K562 (cell line): Measurements from ENCODE around the gene CMIP. TPM values are rescaled to one million over a fixed set of nuclear protein-coding genes. Genes with fewer than 3 reads are reported as not detected.

ENCODE experiments used
- ATF6 ChIP-seq: sonication (generic); formaldehyde crosslinking; IDR thresholded peaks from 2 replicates; pipeline ENCODE4 v1.4.0; 2020; ENCODE audit warnings: mild to moderate bottlenecking, missing genetic modification reagents
- CLOCK ChIP-seq: fragments of 250-450 bp; sonication (Bioruptor Pico); IDR thresholded peaks from 2 replicates; pipeline ENCODE4 v1.4.0; 2020; ENCODE audit warnings: mild to moderate bottlenecking, moderate library complexity, borderline replicate concordance
- DEAF1 ChIP-seq: fragments of 450-650 bp; formaldehyde crosslinking; IDR thresholded peaks from 2 replicates; pipeline ENCODE4 v1.4.0; 2020; ENCODE audit warnings: mild to moderate bottlenecking, moderate library complexity
- ELK1 ChIP-seq: sonication (generic); formaldehyde crosslinking; IDR thresholded peaks from 2 replicates; pipeline ENCODE4 v1.8.1; 2022; ENCODE audit warnings: missing genetic modification reagents
- HMGN3 ChIP-seq: IDR thresholded peaks from 2 replicates; pipeline ENCODE4 v1.6.1; 2011; ENCODE audit warnings: borderline replicate concordance, low read depth, mild to moderate bottlenecking, mixed read lengths, low read length; ENCODE audit not compliant: insufficient read length; ENCODE audit errors: extremely low read depth
- HMGXB4 ChIP-seq: sonication (generic); formaldehyde crosslinking; IDR thresholded peaks from 2 replicates; pipeline ENCODE4 v1.8.1; 2023; ENCODE audit warnings: mild to moderate bottlenecking, missing genetic modification reagents
- HNRNPK ChIP-seq: fragments of 200-400 bp; formaldehyde crosslinking; IDR thresholded peaks from one replicate; pipeline ENCODE4 v1.6.1; 2018; ENCODE audit warnings: mild to moderate bottlenecking, low read depth, low read length; ENCODE audit not compliant: poor library complexity, severe bottlenecking
- KAT8 ChIP-seq: fragments of 450-650 bp; IDR thresholded peaks from 2 replicates; pipeline ENCODE4 v1.6.1; 2016; ENCODE audit warnings: low read depth, mild to moderate bottlenecking
- SRF ChIP-seq, 2 experiments: fragments of 250-450, 450-650 bp in 1 of 2; sonication (Bioruptor Pico) in 1 of 2; sonication (generic) in 1 of 2; formaldehyde crosslinking; IDR thresholded peaks; 2 replicates each; pipeline versions ENCODE4 v1.5.0 to v1.5.1; 2020 to 2022; ENCODE audit warnings: mild to moderate bottlenecking in 1 of 2, missing genetic modification reagents in 1 of 2
- TCF7 ChIP-seq: sonication (generic); IDR thresholded peaks from 2 replicates; pipeline ENCODE4 v1.6.1; 2016; ENCODE audit warnings: antibody characterized with exemption, borderline replicate concordance
- TFE3 ChIP-seq: fragments of 450-650 bp; formaldehyde crosslinking; IDR thresholded peaks from 2 replicates; pipeline ENCODE4 v1.4.0; 2020; ENCODE audit warnings: mild to moderate bottlenecking, mixed read lengths
- ZNF224 ChIP-seq: sonication (generic); formaldehyde crosslinking; IDR thresholded peaks from 2 replicates; pipeline ENCODE4 v1.8.0; 2022; ENCODE audit warnings: mild to moderate bottlenecking, missing genetic modification reagents
- ZSCAN32 ChIP-seq: fragments of 450-650 bp; formaldehyde crosslinking; IDR thresholded peaks from 2 replicates; pipeline ENCODE4 v1.4.0; 2020; ENCODE audit warnings: mild to moderate bottlenecking, moderate library complexity
- ZZZ3 ChIP-seq: fragments of 450-650 bp; IDR thresholded peaks from 2 replicates; pipeline ENCODE4 v1.6.1; 2016; ENCODE audit warnings: antibody characterized with exemption, mild to moderate bottlenecking, moderate library complexity
- polyA plus RNA-seq, 8 experiments: library from polyadenylated mRNA; depleted of rRNA in 4 of 8; stranded (reverse) in 5 of 8; unstranded in 3 of 8; fragments of >200 nt; fragmentation: Nextera tagmentation in 2 of 8; fragmentation: Illumina TruSeq in 1 of 8; extraction: Ambion mirVana in 2 of 8; extraction: Trizol in 1 of 8; gene quantifications; 2 replicates each; pipeline versions ENCODE4 v1.2.1 to v1.2.3, GENCODE V29; 2011 to 2014; ENCODE audit warnings: inconsistent platforms in 1 of 8, missing spikeins in 1 of 8
- total RNA-seq, 7 experiments: library from RNA; depleted of rRNA in 6 of 7; stranded (reverse); fragments of >200 nt in 6 of 7; fragmentation: Illumina TruSeq in 2 of 7; extraction: Trizol in 2 of 7; gene quantifications; 2 replicates each; pipeline versions ENCODE4 v1.2.1 to v1.2.3, GENCODE V29; 2011 to 2021; ENCODE audit warnings: low replicate concordance in 1 of 7

Gene CMIP
- total and polyA plus RNA-seq, 9 of the 15 experiments (the other 6 are each of a cell fraction or from before 2014, with no cell fraction given) = 0.94 to 82.5 (median 10.3) TPM

- TF ChIP-seq CLOCK (no peak), ATF6 (no peak), ZNF224 (CRISPR knock-in tag) (no peak), SRF (CRISPR knock-in tag; IDR thresholded peaks at IDR 0.05) (peak in 1 of 2 experiments; percentile 13; a peak in 1 of 4 replicates), KAT8 (no peak), ELK1 (CRISPR knock-in tag) (no peak), ZZZ3 (no peak), DEAF1 (CRISPR knock-in tag) (no peak), HMGXB4 (no peak), ZSCAN32 (CRISPR knock-in tag) (no peak), TCF7 (peak; percentile 92; the same call in 1 of the 2 replicates), TFE3 (CRISPR knock-in tag) (no peak), HMGN3 (no peak), HNRNPK (no peak)
Measured at GRCh38 chr16:81451753-81452680, 7.4 kb downstream of the CMIP start (continued).
